WERI-Rb-1 (cell line): ENCODE measurements around the gene POLR2F.

Experiments
- DNase-seq: peaks from one replicate; pipeline ENCODE4 v3.0.0-alpha.2; 2020
- H3K27ac ChIP-seq: fragments of 250-450 bp; sonication (Bioruptor Pico); 2 replicates; pipeline ENCODE4 v1.5.1; 2020; ENCODE audit warnings: mild to moderate bottlenecking, moderate library complexity
- H3K27me3 ChIP-seq: fragments of 250-450 bp; sonication (Bioruptor Pico); 2 replicates; pipeline ENCODE4 v1.5.1; 2021; ENCODE audit warnings: mild to moderate bottlenecking, low read depth, moderate library complexity; ENCODE audit not compliant: insufficient read depth, severe bottlenecking
- H3K36me3 ChIP-seq: fragments of 250-450 bp; sonication (Bioruptor Pico); 2 replicates; pipeline ENCODE4 v1.5.1; 2020; ENCODE audit warnings: mild to moderate bottlenecking, moderate library complexity
- H3K4me3 ChIP-seq: 2 replicates; pipeline ENCODE4 v1.5.1; 2011; ENCODE audit warnings: low read depth, mild to moderate bottlenecking, control low read depth, low read length
- H3K9me3 ChIP-seq: fragments of 250-450 bp; sonication (Bioruptor Pico); 2 replicates; pipeline ENCODE4 v1.5.1; 2021; ENCODE audit warnings: mild to moderate bottlenecking, moderate library complexity; ENCODE audit not compliant: severe bottlenecking
- TF ChIP-seq, protein P1 (sequence below): IDR thresholded peaks from 2 replicates; pipeline ENCODE4 v1.5.1; 2011; ENCODE audit warnings: low read depth, mild to moderate bottlenecking, control low read depth, inconsistent platforms, low read length

POLR2F gene

DNA sequence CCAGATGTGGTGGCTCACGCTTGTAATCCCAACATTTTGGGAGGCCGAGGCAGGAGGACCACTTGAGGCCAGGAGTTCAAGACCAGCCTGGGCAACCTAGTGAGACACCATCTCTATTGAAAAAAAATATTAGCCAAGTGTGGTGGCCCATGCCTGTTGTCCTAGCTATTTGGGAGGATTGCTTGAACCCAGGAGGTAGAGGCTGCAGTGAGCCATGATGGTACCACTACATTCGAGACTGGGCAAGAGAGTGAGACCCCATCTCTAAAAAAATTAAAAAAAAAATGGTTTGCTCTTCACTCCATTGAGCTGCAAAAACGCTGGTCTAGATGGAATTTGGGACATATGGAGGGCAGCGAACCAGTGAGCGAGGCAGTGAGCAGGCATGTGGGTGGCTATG, 52.4 kb downstream of the POLR2F start:
- TF ChIP-seq, protein P1, sequence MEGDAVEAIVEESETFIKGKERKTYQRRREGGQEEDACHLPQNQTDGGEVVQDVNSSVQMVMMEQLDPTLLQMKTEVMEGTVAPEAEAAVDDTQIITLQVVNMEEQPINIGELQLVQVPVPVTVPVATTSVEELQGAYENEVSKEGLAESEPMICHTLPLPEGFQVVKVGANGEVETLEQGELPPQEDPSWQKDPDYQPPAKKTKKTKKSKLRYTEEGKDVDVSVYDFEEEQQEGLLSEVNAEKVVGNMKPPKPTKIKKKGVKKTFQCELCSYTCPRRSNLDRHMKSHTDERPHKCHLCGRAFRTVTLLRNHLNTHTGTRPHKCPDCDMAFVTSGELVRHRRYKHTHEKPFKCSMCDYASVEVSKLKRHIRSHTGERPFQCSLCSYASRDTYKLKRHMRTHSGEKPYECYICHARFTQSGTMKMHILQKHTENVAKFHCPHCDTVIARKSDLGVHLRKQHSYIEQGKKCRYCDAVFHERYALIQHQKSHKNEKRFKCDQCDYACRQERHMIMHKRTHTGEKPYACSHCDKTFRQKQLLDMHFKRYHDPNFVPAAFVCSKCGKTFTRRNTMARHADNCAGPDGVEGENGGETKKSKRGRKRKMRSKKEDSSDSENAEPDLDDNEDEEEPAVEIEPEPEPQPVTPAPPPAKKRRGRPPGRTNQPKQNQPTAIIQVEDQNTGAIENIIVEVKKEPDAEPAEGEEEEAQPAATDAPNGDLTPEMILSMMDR = no peak
- DNase-seq = no peak
- no peak overlapping the region for H3K27ac ChIP-seq

DNA sequence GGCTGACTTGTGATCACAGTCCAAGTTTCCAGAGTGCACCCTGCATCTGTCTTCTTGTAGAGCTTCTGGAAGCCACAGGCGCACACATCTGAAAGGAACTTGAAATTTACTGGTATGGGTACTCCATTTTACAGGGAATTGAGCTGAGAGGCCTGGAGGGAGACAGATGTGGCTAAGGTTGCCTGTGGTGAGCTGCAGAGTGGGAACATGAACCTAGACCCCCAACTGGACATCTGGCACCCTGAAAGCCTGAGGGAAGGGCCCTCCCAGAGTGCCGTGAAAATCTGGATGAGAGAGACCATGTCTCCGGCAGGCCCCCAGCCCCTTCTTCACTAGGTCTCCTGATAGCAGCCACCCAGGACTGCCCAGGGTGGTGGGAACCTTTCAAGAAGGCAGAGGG, 53.4 kb downstream of the POLR2F start:
- Histone ChIP-seq H3K27me3 (no peaks in the 10 kb centered on the region), H3K36me3 (no peaks in the 10 kb centered on the region), H3K27ac (no peak overlapping the region), H3K4me3 (no peak overlapping the region), H3K9me3 (no peaks in the 10 kb centered on the region)
- DNase-seq = no peak
- TF ChIP-seq, protein P1 = no peak

More for the DNA sequence above, 52.4 kb downstream of the POLR2F start:
- Histone ChIP-seq H3K36me3 (no peaks in the 10 kb centered on the region), H3K9me3 (no peaks in the 10 kb centered on the region), H3K27me3 (no peaks in the 10 kb centered on the region), H3K4me3 (no peak overlapping the region)

DNA sequence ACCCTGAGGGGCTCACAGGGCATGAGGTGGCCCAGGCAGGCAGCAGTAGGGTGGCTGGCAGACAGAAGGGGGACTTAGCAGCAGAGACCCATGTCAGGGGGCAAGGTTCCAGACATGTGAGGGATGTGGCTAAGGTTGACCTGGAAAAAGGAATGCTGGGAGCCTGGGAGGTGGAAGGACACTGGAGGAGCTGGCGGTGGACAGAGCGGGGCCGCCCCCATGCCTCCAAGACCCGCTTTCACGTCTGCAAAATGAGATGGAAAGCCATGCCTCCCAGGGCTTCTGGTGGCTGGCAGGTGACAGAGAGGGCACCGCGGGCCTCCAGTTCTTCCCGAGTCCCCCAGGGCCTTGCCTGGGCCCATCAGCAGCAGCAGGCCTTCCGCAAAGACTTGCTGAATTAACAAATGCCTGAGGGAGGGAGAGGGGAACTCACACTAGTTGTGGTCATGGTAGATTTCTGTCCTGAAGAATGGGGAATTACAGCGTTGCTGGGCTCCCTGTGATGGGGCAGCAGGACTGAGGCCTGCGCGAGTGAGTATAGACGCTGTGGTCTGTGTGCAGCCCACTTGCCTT, 53.9 kb downstream of the POLR2F start:
- TF ChIP-seq, protein P1 = no peak
- no peak for DNase-seq
- Histone ChIP-seq H3K36me3 (no peaks in the 10 kb centered on the region), H3K27me3 (no peaks in the 10 kb centered on the region), H3K4me3 (no peak overlapping the region), H3K9me3 (no peaks in the 10 kb centered on the region), H3K27ac (no peak overlapping the region)

DNA sequence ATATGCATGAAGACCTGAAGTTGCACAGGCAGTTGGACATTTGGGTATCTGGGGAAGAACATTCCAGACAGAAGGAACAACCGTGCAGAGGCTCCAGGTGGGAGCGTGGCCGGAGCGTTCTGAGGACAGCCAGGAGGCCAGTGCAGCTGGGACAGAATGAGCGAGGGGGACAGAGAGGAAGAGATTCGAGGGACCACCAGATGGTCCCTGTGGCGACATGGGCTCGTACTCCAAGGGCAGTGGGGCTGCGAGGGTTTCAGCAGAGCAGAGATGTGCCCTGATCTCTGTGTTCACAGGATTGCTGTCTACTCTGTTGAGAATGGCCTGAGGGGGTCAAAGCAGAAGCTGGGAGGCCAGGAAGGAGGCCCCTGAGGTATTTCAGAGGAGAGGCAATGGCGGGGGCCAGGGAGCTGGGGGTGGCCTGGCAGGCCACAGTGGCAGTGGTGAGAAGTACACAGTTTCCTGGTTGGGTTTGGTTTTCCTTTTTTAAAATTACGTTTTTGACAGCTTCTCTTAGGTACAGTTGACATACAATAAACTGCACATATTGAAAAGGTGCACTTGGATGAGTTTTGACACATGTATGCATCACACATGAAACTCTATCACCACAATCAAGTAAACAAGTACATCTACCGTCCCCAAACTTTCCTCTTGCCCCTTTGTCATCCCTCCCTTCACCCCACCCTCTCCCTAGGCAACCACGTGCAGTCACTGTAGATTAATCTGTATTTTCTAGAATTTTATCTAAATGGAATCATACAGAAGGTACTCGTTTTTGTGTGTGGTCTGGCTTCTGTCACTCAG, 55.7 kb downstream of the POLR2F start:
- TF ChIP-seq, protein P1 = no peak
- Histone ChIP-seq H3K9me3 (no peaks in the 10 kb centered on the region), H3K36me3 (no peaks in the 10 kb centered on the region), H3K27me3 (no peaks in the 10 kb centered on the region), H3K27ac (no peak overlapping the region), H3K4me3 (no peak overlapping the region)
- DNase-seq = no peak

DNA sequence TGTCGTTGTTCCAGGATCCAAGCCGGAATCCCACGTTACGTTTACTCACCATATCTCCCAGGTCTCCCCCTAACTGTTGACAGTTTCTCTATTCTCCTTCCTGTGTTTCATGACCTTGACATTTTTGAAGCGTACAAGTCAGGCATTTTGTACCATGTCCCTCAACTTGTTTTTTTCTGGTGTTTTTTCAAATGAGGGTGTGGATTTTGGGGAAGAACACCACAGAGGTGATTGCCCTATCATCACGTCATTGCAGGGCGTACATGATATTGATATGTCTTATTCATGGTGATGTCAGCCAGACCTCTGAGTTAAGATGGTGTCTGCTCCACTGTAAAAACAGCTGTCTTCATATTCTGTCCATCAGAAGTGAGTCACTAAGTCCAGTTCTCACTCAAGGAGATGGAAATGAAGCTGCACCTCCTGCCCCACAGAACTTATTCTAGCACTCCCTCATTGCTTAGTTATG, 59.1 kb downstream of the POLR2F start:
- Histone ChIP-seq H3K27me3 (no peaks in the 10 kb centered on the region), H3K27ac (no peak overlapping the region), H3K9me3 (no peaks in the 10 kb centered on the region), H3K36me3 (no peaks in the 10 kb centered on the region), H3K4me3 (no peak overlapping the region)
- TF ChIP-seq, protein P1 = no peak
- no peak for DNase-seq

DNA sequence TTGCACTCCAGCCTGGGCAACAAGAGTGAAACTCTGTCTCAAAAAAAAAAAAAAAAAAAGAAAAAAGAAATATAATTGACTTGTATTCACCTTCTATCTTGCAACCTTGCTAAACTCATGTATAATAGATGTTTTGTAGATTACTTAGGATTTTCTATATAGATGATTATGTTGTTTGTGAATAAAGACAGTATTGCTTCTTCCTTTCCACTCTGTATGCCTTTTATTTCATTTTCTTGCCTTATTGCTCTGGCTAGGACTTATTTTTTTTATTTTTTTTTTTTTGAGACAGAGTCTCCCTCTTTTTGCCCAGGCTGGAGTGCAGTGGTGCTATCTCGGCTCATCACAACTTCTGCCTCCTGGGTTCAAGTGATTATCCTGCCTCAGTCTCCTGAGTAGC, 60.6 kb downstream of the POLR2F start:
- Histone ChIP-seq H3K4me3 (no peak overlapping the region), H3K36me3 (no peaks in the 10 kb centered on the region), H3K27me3 (no peaks in the 10 kb centered on the region), H3K9me3 (no peaks in the 10 kb centered on the region), H3K27ac (no peak overlapping the region)
- TF ChIP-seq, protein P1 = no peak
- no peak for DNase-seq
